Lung (tissue), 12 donors: ENCODE measurements around the gene AMACR. TPM values are rescaled to one million over a fixed set of nuclear protein-coding genes. Genes with fewer than 3 reads are reported as not detected.

Experiments used
- ATAC-seq: fragments of 200-7000 bp; cut with Tn5 transposase; one replicate; pipeline ENCODE4 v1.9.1; 2020; ENCODE audit warnings: moderate number of reproducible peaks; ENCODE audit not compliant: insufficient read depth, low FRiP score
- DNase-seq, 3 donors: peaks; one replicate each; pipeline ENCODE4 v3.0.0-alpha.2; 2013 to 2017
- H3K27ac ChIP-seq, 2 donors: one replicate each; pipeline ENCODE4 v1.5.1; 2013; ENCODE audit warnings: mild to moderate bottlenecking in 2 of 2, moderate library complexity in 2 of 2, control low read depth in 1 of 2, inconsistent platforms in 1 of 2, low read depth in 1 of 2, low read length in 1 of 2
- H3K27me3 ChIP-seq, 3 donors: one replicate each; pipeline ENCODE4 v1.5.1; 2013; ENCODE audit warnings: low read length in 2 of 3; ENCODE audit not compliant: control insufficient read depth in 3 of 3, insufficient read depth in 3 of 3
- H3K36me3 ChIP-seq, 4 donors: one replicate each; pipeline ENCODE4 v1.5.1; 2013; ENCODE audit warnings: low read length in 4 of 4, mild to moderate bottlenecking in 1 of 4, moderate library complexity in 1 of 4; ENCODE audit not compliant: control insufficient read depth in 4 of 4, insufficient read depth in 4 of 4
- H3K4me1 ChIP-seq, 5 donors: one replicate each; pipeline ENCODE4 v1.5.1; 2013; ENCODE audit warnings: low read length in 5 of 5, mild to moderate bottlenecking in 2 of 5, moderate library complexity in 1 of 5; ENCODE audit not compliant: control insufficient read depth in 5 of 5, insufficient read depth in 5 of 5
- H3K4me3 ChIP-seq: one replicate; pipeline ENCODE4 v1.5.1; 2013; ENCODE audit warnings: mild to moderate bottlenecking, control low read depth, moderate library complexity
- H3K9ac ChIP-seq, 2 donors: one replicate each; pipeline ENCODE4 v1.5.1; 2013; ENCODE audit warnings: low read length in 2 of 2, control low read depth in 1 of 2; ENCODE audit not compliant: insufficient read depth in 1 of 2
- H3K9me3 ChIP-seq, 4 donors: one replicate each; pipeline ENCODE4 v1.5.1; 2013; ENCODE audit warnings: low read length in 3 of 4, mild to moderate bottlenecking in 1 of 4, moderate library complexity in 1 of 4; ENCODE audit not compliant: control insufficient read depth in 4 of 4, insufficient read depth in 3 of 4
- WGBS, 2 donors: extraction: QIAGEN DNeasy Blood & Tissue Kit; methylation state at CpG; one replicate each; pipeline ENCODE4 v1.1.7; 2013; 5-methylcytosine and 5-hydroxymethylcytosine counted together
- polyA plus RNA-seq, 2 donors: library from polyadenylated mRNA; stranded (reverse); fragments of 200-250 nt; gene quantifications; one replicate each; pipeline ENCODE4 v1.2.1, GENCODE V29; 2013
- total RNA-seq, 2 donors: library from RNA; depleted of rRNA in 1 of 2; stranded (reverse); fragments of >200 nt in 1 of 2; gene quantifications; one replicate each; pipeline ENCODE4 v1.2.1, GENCODE V29; 2014 to 2021
- TF ChIP-seq, protein P1 (sequence below): IDR thresholded peaks from 2 replicates; pipeline ENCODE4 v1.5.1; 2012; ENCODE audit warnings: mild to moderate bottlenecking; ENCODE audit errors: control extremely low read depth, extremely low read depth
- donor health status: control.
- donor health status: control.
- donor health status: Bipolar disorder and iron deficiency.
- donor health status: healthy.
- donor health status: DM: yes; HTN: yes; CAD: no.

AMACR gene
- total and polyA plus RNA-seq, 4 donors: 5.9 to 16.1 (median 8.2) TPM

DNA sequence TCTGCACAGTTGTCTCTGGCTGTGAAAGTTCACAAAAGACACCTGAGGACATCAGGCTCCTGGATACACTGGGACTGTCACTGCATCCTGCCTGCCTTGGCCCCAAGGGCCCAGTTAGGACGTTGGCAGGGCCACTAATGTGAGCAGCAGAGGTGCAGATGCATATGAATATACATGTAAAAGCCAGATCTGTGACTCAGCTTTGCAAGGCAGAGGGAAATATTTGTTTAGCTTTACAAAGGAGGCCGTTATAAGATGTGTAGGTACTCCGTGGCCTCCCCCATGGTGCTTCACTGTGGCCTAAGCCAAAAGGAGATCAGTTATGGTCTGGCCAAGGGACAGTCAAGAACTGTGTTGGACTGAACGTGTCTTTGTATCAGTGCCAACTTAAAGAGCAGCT lies 39.3 kb upstream of the AMACR start:
- no peak overlapping the region for H3K9ac ChIP-seq
- TF ChIP-seq, protein P1, sequence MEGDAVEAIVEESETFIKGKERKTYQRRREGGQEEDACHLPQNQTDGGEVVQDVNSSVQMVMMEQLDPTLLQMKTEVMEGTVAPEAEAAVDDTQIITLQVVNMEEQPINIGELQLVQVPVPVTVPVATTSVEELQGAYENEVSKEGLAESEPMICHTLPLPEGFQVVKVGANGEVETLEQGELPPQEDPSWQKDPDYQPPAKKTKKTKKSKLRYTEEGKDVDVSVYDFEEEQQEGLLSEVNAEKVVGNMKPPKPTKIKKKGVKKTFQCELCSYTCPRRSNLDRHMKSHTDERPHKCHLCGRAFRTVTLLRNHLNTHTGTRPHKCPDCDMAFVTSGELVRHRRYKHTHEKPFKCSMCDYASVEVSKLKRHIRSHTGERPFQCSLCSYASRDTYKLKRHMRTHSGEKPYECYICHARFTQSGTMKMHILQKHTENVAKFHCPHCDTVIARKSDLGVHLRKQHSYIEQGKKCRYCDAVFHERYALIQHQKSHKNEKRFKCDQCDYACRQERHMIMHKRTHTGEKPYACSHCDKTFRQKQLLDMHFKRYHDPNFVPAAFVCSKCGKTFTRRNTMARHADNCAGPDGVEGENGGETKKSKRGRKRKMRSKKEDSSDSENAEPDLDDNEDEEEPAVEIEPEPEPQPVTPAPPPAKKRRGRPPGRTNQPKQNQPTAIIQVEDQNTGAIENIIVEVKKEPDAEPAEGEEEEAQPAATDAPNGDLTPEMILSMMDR: no peak
- no peaks in the 10 kb centered on the region for H3K9me3 ChIP-seq
- peaks cover 4 to 40% (median 15%) of the 10 kb centered on the region in 5 donors for H3K4me1 ChIP-seq
- no peak overlapping the region for H3K4me3 ChIP-seq
- no peaks in the 10 kb centered on the region for H3K27me3 ChIP-seq
- no peak overlapping the region for H3K27ac ChIP-seq
- WGBS, 2 donors: 72 to 85% methylated on average over 4 of the region's 4 CpGs
- no peak for DNase-seq
- peaks cover 0 to 5% (median 1%) of the 10 kb centered on the region in 4 donors for H3K36me3 ChIP-seq
- no peak for ATAC-seq

DNA sequence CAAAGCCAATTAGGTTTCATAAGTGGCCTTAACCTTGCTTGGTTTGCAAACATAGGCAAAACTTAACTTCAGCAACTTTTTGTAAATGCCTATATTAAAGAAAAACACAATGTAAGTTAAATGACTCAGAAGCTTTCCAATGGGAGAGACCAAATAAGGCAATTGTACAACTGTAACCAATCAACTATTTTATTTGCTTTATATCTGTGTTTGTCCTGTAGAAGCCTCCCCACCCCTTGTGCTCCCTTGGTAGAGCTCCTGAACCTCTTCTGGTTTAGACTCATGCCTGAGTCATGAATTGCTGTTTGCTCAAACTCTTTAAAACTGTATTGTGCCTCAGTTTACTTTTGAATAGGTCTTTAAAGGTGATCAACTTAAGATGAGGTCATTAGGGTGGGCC lies 38.1 kb upstream of the AMACR start:
- TF ChIP-seq, protein P1: no peak
- Histone ChIP-seq H3K27me3 (peaks cover 0 to 2% (median 0%) of the 10 kb centered on the region in 3 donors), H3K36me3 (peaks cover 0 to 5% (median 0%) of the 10 kb centered on the region in 4 donors), H3K9ac (no peak overlapping the region), H3K9me3 (no peaks in the 10 kb centered on the region), H3K27ac (no peak overlapping the region), H3K4me3 (no peak overlapping the region), H3K4me1 (peaks cover 4 to 40% (median 17%) of the 10 kb centered on the region in 5 donors)
- DNase-seq (no peak), ATAC-seq (no peak)

DNA sequence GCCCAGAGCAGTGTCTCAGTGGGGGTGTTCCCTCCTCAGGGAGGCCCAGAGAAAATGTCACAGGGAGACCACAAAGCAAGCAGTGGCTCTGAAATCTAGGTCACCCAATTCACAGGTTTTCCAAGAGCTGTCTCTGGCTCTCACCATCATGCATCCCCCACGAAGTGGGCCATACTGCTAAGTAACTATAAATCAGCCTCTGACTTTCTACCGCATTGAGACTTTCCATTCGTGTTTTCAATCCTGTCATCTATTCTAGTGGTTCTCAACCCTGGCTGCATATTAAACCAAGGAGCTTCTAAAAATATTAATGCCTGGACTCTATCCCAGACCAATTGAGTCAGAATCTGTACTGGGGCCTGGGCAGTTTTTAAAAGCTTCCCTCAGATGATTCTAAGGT lies 37.2 kb upstream of the AMACR start:
- H3K36me3 ChIP-seq: peaks cover 0 to 5% (median 0%) of the 10 kb centered on the region in 4 donors
- no peak overlapping the region for H3K9ac ChIP-seq
- no peaks in the 10 kb centered on the region for H3K9me3 ChIP-seq
- ATAC-seq: no peak
- TF ChIP-seq, protein P1: no peak
- H3K27me3 ChIP-seq: peaks cover 0 to 2% (median 0%) of the 10 kb centered on the region in 3 donors
- H3K4me3 ChIP-seq: no peak overlapping the region
- WGBS, 2 donors: 73 to 91% methylated on average over 3 of the region's 3 CpGs
- peaks cover 4 to 44% (median 17%) of the 10 kb centered on the region in 5 donors for H3K4me1 ChIP-seq
- DNase-seq: no peak
- H3K27ac ChIP-seq: no peak overlapping the region
